Keratinocyte (primary cell): ENCODE measurements around the gene MRTFA.

ENCODE experiments used
- CTCF ChIP-seq, 3 experiments: IDR thresholded peaks in 1 of 3; conservative IDR thresholded peaks in 1 of 3; optimal IDR thresholded peaks in 1 of 3; 2 replicates in 2 of 3; 3 replicates in 1 of 3; pipeline versions ENCODE3 to v1.5.1; 2011; ENCODE audit warnings: low read length in 3 of 3, mild to moderate bottlenecking in 3 of 3, moderate library complexity in 2 of 3, control low read depth in 1 of 3, inconsistent platforms in 1 of 3; ENCODE audit not compliant: insufficient read depth in 2 of 3; ENCODE audit errors: extremely low read depth in 1 of 3
- EZH2 ChIP-seq: IDR thresholded peaks from one replicate; pipeline ENCODE4 v1.6.1; 2012; ENCODE audit warnings: inconsistent platforms, mild to moderate bottlenecking, low read length, moderate library complexity

GRCh38 chr22:40410731-40411505, 225.6 kb downstream of the MRTFA start:
- no peak for TF ChIP-seq CTCF (optimal IDR thresholded peaks at IDR 0.05 in 1 of 3, IDR thresholded peaks at IDR 0.05 in 1 of 3, conservative IDR thresholded peaks at IDR 0.05 in 1 of 3; ENCODE audit: extremely low read depth in 1 of 3, insufficient read depth in 2 of 3, low read length in 3 of 3)
- no peak for TF ChIP-seq EZH2
